GM12864 (cell line): ENCODE results near the gene MMP14.
"Not testable (repeated sequence)": the region's sequence is repeated elsewhere in the genome, so short reads cannot be mapped to it uniquely, and the experiment has no call there.

Source experiments
- DNase-seq: peaks from one replicate; pipeline ENCODE4 v3.0.0-alpha.2; 2011; ENCODE audit warnings: low read depth
- H3K4me3 ChIP-seq: 2 replicates; pipeline ENCODE4 v1.5.1; 2011; ENCODE audit warnings: mild to moderate bottlenecking, low read depth, low read length, control low read depth
- CTCF ChIP-seq: IDR thresholded peaks from 2 replicates; pipeline ENCODE4 v1.5.1; 2011; ENCODE audit warnings: low read depth, mild to moderate bottlenecking, moderate library complexity, low read length, control low read depth, inconsistent platforms; ENCODE audit errors: missing control alignments

MMP14 gene

DNA sequence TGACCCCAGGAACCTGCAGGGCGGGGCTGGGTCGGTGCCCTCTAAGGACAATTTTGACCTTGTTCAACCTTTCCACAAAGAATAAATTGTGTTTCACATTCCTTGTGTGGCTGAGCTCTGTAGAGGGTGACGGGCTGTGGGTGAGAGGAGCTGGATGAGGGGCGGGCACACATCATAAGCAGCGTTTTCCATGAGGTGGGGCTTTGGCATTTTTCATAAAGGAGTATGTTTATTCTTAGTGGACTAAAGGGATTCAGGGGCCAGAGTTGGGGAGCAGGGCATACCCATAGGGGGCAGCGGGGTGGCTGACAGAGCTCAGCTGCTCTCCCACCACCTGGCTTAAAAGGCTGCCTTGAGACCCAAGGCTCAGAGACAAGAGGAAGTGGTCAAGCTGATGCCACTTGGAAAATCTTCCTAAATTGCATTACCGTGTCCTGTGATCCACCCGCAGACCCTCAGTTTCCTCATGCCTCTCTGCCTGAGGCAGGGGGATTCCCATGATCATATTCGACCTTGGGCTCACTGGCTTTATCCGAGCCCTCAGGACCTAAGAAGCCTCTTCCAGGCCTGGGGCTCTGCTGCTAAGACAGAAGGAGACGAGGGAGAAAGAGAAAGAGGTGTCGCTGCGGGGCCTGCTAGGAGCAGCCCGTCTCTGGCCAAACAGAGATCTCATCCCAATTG, 11.4 kb downstream of the MMP14 start:
- DNase-seq: no peak
- peak; percentile 7 for TF ChIP-seq CTCF
- H3K4me3 ChIP-seq: no peak overlapping the region

- DNase-seq: no peak
- no peak overlapping the region for H3K4me3 ChIP-seq
- no peak for TF ChIP-seq CTCF
These were observed 12.2 kb downstream of the MMP14 start for GRCh38 chr14:22848351-22849164.

DNA sequence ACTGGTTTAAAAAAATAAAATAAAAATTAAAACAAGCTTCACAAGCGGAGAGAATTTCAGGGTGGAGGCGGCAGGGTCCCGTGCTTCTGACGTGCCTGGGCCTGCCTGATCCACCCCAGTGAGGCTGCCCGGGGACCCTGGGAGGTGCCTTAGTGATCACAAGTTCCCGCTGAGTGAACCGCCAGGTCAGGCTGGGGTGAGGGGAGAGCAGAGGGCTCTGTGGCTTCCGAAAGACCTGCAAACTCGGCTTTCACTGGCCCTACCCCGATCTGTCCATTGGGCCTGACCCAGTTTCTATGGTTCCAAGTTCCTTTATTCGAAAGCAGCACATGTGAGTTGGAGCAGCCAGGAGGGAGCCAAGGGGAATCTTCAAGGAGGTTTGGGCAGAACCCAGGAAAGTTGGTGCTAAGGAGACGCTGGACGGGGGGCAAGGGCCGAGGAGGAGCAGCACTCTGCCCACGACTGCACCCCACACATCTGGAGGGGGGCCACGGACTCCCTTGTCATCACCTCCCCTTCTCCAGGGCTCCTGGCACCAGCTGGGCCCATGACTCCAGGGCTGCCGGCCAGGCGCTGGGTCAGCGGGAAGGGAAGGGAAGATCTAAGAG, 12.9 kb downstream of the MMP14 start:
- no peak for DNase-seq
- H3K4me3 ChIP-seq: no peak overlapping the region
- no peak for TF ChIP-seq CTCF

DNA sequence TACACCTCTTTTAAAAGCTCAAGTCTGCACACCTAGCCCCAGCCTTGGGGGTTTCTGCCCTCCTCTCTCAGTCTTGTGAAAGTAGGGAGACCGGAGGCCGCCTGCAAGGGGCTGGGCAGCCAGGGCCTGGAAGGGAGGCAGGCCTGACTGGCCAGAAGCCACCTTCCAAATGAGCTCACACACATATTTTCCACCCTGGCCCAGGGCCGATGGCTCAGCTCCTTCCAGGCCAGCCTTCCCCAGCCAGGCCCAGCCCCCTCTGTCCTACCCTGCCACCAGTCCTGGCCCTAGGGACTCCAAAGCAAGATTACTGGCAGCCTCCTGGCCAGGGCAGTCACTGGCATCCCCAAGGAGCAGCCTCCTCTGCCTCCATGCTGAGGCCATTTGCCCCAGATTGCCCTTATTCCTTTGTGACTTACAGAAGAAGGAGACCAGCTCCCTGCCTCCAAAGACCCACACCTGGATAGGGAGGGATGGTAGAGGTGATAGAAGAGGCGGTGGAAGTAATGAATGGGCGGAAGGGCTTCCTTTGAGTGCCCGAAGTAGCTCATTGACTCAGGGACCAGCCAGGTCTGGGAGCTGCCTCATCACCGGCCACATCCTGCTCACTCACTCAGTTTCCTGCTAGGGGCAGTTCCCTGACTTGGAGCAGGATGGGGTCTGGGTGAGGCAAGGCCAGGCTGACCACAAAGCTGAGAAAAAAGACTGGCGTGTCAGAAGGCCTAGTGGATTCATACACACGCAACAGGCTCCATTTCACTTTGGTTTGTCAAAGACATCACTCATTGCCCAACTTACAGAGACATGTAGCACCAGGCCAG, 14.8 kb downstream of the MMP14 start:
- no peak overlapping the region for H3K4me3 ChIP-seq
- no peak for DNase-seq
- TF ChIP-seq CTCF: no peak

GRCh38 chr14:22852178-22852577, 15.8 kb downstream of the MMP14 start:
- not testable (repeated sequence) for H3K4me3 ChIP-seq, DNase-seq

- DNase-seq: no peak
- TF ChIP-seq CTCF: no peak
- no peak overlapping the region for H3K4me3 ChIP-seq
These were observed 16.2 kb downstream of the MMP14 start for GRCh38 chr14:22852599-22852939.
